ENCODE measurements around the gene PKN1.

PKN1 gene

DNA sequence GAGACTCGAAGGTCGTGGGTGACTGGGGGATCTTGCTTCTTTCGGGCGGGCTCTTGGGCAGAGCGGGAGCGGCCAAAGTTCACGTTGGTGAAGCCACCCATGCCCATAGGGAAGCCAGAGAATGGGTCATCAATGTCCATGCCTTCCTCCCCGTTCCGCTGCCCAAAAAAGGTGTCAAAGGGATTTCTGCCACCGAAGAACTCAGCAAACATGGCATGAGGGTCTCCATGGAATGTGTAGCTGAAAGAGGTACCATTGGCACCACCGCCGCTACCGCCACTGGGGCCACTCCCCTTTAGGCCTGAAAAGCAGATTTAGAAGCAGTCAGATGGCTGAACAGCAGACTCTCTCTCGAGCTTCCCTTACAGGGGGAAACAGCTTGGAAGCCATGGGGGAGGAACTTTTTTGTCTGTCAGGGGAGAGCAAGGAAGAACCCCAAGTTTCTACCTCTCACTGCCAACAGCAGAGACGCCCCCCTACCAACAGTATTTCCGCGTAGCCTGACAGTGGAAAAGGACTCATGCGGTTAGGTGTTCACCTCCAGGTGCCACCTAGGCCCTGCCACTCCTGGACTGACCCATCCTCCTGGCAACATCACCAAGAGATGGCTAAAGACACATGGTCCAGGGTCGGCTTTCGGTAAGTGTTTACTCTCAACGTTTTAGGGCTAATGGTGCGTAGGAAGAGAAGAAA lies 83.8 kb downstream of the PKN1 start:
- no peak for DNase-seq

DNA sequence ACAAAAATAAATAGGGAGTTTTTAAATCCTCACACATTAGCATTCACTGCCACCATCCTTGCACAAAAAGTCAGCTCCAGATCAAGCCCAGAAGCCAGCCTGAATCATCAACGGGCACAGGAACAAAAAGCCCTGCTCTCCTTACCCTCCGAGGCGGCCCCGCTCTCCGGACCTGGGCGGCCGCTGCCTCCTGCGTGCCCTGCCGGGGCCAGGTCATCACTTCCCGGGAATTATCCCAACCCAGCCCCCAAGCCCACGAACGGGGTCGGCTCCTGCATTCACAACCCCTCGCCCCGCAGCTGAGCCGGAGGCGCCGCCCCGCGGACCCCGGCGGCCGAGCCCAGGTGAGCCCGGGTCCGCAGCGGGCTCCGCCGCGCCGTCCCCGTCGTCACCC lies 84.3 kb downstream of the PKN1 start:
- DNase-seq: no peak

DNA sequence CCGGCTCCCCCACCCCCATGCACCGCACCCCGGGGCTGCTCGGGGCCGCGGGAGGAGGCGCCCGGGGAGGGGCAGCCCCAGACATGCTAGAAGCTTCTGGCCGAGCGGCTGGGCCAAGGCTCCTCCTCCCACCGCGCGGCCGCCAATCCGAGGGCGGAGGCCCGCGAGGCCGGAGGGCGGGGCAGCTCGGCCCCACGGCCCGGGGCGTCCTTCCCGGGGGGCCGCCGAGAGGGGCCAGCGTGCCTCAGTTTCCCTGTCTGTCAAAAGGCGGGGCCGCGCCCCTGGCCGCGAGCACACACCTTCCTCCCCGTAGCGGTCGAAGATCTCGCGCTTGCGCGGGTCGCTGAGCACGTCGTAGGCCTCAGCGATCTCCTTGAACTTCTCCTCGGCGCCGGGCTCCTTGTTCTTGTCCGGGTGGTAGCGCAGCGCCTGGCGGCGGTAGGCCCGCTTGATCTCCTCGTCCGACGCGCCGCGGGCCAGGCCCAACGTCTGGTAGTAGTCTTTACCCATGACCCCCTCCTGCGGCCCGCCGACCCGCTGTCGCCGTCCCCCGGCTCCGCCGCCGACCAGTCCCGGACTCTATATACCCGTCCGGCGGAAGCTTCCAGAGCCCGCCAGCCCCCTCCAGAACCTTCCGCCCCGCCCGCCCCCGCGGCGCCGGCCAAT lies 84.9 kb downstream of the PKN1 start, which contains the start of gene DNAJB1:
TSS of gene DNAJB1 (minus strand) at position 558 of the 666 bp plus-strand sequence. CDS start at position 510, 48 bp downstream.
- DNase-seq: peak; percentile 76

DNA sequence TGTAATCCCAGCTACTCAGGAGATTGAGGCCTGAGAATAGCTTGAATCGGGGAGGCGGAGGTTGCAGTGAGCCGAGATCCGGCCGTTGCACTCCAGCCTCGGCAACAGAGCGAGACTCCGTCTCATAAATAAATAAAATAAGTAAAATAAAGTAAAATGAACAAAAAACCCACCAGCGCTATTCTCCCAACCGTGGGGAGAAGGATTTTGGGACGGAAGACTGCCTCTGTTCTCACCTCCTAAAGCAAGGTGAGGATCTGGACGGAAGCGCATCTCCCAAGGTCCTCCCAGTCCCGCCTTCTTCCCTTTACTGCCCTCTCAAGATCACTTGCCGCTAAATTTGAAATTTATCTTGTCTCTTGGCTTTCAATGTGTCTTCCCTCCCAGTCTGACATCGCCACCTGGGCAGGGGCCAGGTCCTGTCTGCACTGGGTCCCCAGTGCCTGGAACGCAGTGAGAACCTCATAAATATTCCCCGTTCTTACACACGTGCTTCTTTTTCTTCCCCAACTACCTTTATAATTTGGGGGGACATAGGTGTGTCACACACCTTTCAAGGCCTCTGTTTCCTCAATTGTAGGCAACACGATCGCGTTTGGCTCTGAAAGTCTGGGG lies 86.2 kb downstream of the PKN1 start:
- no peak for DNase-seq

DNA sequence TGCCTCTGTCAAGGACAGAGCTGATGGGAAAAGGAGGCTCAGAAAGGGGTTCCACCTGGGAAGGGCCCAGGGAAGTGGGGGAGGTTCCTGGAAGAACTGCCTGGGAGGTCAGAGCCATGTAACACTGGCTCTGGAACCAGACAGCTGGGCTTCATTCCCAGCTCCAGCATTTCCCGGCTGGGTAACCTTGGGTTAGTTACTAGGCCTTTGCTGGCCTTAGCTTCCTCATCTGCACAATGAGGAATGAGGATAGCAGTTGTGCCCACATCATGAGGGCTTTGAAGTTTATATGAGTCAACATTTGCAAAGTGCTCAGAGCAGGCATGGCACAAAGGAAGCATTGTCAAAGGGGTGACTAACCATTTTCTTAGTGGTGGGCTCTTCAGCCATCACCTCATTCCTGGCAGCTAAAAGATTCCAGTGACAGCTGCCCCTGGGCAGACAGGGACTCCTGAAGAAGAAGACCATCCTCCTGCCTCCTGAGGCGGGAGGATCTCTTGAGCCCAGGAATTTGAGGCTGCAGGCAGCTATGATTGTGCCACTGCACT lies 86.8 kb downstream of the PKN1 start:
- DNase-seq: no peak

DNA sequence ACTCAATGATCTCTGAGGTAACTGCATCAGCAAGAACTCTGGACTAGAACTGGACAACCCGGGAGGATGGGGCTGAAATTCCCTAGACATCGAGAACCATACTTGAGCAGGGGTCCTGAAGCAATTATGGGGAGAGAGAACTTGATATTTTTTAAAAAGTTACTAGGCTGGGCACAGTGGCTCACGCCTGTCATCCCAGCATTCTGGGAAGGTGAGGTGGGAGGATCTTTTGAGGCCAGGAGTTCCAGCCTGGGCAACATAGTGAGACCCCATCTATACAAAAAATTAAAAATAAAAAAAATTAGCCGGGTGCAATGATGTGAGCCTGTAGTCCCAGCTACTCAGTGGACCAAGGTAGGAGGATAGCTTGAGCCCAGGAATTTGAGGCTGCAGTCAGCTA lies 87.4 kb downstream of the PKN1 start:
- DNase-seq: no peak
